Fibroblast of the aortic adventitia (primary cell): ENCODE measurements around the gene SLC4A1. TPM values are rescaled to one million over a fixed set of nuclear protein-coding genes. Genes with fewer than 3 reads are reported as not detected.

Experiments used
- DNase-seq: peaks from one replicate; pipeline ENCODE4 v3.0.0-alpha.2; 2010; ENCODE audit warnings: low read depth
- H3K4me3 ChIP-seq: 2 replicates; pipeline ENCODE4 v1.5.1; 2011; ENCODE audit warnings: low read depth, mild to moderate bottlenecking, control low read depth, low read length, moderate library complexity
- CTCF ChIP-seq: IDR thresholded peaks from 2 replicates; pipeline ENCODE4 v1.5.1; 2011; ENCODE audit warnings: mild to moderate bottlenecking, low read length, control low read depth, inconsistent platforms; ENCODE audit not compliant: insufficient read depth
- small RNA-seq: library from RNA; depleted of rRNA; stranded (forward); fragments of <200 nt; gene quantifications from one replicate; pipeline ENCODE3, GENCODE V24; 2012
- total RNA-seq: library from RNA; depleted of rRNA; stranded (reverse); fragments of >200 nt; gene quantifications from 2 replicates; pipeline ENCODE4 v1.2.3, GENCODE V29; 2012; ENCODE audit warnings: low replicate concordance

Gene SLC4A1
- total RNA-seq, 1 donor, result not detected

GRCh38 chr17:44202756-44203155 lies 65.2 kb downstream of the SLC4A1 start:
- no peak overlapping the region for H3K4me3 ChIP-seq
- no peak for TF ChIP-seq CTCF
- no peak for DNase-seq

- DNase-seq, result no peak
- no peak for TF ChIP-seq CTCF
- peak overlapping the region; percentile 73 for H3K4me3 ChIP-seq
Measured at GRCh38 chr17:44200478-44201155, 67.3 kb downstream of the SLC4A1 start.

- no peak for TF ChIP-seq CTCF
- DNase-seq, result peak; percentile 97
- H3K4me3 ChIP-seq, result peak within 1 kb of the TSS; percentile 76
Measured at GRCh38 chr17:44199553-44200477, 68.1 kb downstream of the SLC4A1 start, which contains the start of gene ATXN7L3. ATXN7L3 (minus strand) TSS chr17:44199884; CDS start chr17:44198070, 1,814 bp downstream.

GRCh38 chr17:44198721-44199552 lies 69.0 kb downstream of the SLC4A1 start:
- TF ChIP-seq CTCF, result no peak
- no peak for DNase-seq
- peak overlapping the region; percentile 76 for H3K4me3 ChIP-seq

Small RNA genes lying within 50 kb of the gene (small RNA-seq; reads per million reads assigned to genes)
- gene MIR6782 (not detected), gene RF00012 (not detected), gene RN7SL507P (not detected), gene RNU6-453P (not detected)

Other genes starting within 250 kb of the SLC4A1 start
- gene LSM12, start 201.5 kb downstream of the SLC4A1 start, total RNA-seq, result 13.2 and 77.5 TPM in 2 replicates
- 9.5 and 38.9 TPM in 2 replicates for gene G6PC3, start 197.4 kb downstream of the SLC4A1 start, total RNA-seq
- 29.4 and 53.1 TPM in 2 replicates for gene HDAC5, start 144.5 kb downstream of the SLC4A1 start, total RNA-seq
- 0.25 and 6.1 TPM in 2 replicates for gene HROB, start 126.2 kb downstream of the SLC4A1 start, total RNA-seq
- 0.27 TPM in 1 of 2 replicates, not detected in the other for gene ASB16, start 97.4 kb downstream of the SLC4A1 start, total RNA-seq
- gene TMUB2, start 81.2 kb downstream of the SLC4A1 start, total RNA-seq, result 23.0 and 29.4 TPM in 2 replicates
- 36.6 and 108 TPM in 2 replicates for gene ATXN7L3, start 68.3 kb downstream of the SLC4A1 start, total RNA-seq
- 64.2 and 195 TPM in 2 replicates for gene UBTF, start 48.5 kb downstream of the SLC4A1 start, total RNA-seq
- not detected in 2 replicates for gene RUNDC3A, start 40.5 kb upstream of the SLC4A1 start, total RNA-seq
- gene SLC25A39, start 56.7 kb upstream of the SLC4A1 start, total RNA-seq, result 61.5 and 62.7 TPM in 2 replicates
- gene GRN, start 77.2 kb upstream of the SLC4A1 start, total RNA-seq, result 241 and 592 TPM in 2 replicates
- gene FAM171A2, start 95.7 kb upstream of the SLC4A1 start, total RNA-seq, result 3.1 and 18.5 TPM in 2 replicates
- 0.36 TPM in 1 of 2 replicates, not detected in the other for gene ITGA2B, start 121.5 kb upstream of the SLC4A1 start, total RNA-seq
- 23.3 and 29.4 TPM in 2 replicates for gene GPATCH8, start 235.3 kb upstream of the SLC4A1 start, total RNA-seq